ENCODE data around the gene LAGE3.
"Not testable (repeated sequence)": the region's sequence is repeated elsewhere in the genome, so short reads cannot be mapped to it uniquely, and the experiment has no call there.

- not testable (repeated sequence) for TF ChIP-seq CTCF (IDR thresholded peaks at IDR 0.05; ENCODE audit: low read length); EZH2 (IDR thresholded peaks at IDR 0.05; ENCODE audit: borderline replicate concordance, low read length)
These were observed 17.6 kb upstream of the LAGE3 start for GRCh38 chrX:154496591-154497137.
